Bronchial epithelial cell (primary cell): ENCODE data around the gene SCAMP3. TPM values are rescaled to one million over a fixed set of nuclear protein-coding genes. Genes with fewer than 3 reads are reported as not detected.

Source experiments
- DNase-seq: peaks from one replicate; pipeline ENCODE4 v3.0.0-alpha.2; 2010; ENCODE audit warnings: low read depth
- FAIRE-seq: peaks from 2 replicates; lab custom pipeline; 2011; peaks lifted over from hg19 to GRCh38; lab: Jason Lieb, UNC
- H3K27me3 ChIP-seq: 2 replicates; pipeline ENCODE4 v1.5.1; 2011; ENCODE audit warnings: low read length; ENCODE audit not compliant: control insufficient read depth, insufficient read depth
- H3K36me3 ChIP-seq: 2 replicates; pipeline ENCODE4 v1.5.1; 2011; ENCODE audit warnings: low read length; ENCODE audit not compliant: control insufficient read depth, insufficient read depth
- H3K4me3 ChIP-seq: 2 replicates; pipeline ENCODE4 v1.5.1; 2011; ENCODE audit warnings: mild to moderate bottlenecking, low read depth, low read length, control low read depth
- CTCF ChIP-seq: IDR thresholded peaks from 2 replicates; pipeline ENCODE4 v1.5.1; 2011; ENCODE audit warnings: mild to moderate bottlenecking, moderate library complexity, low read length, control low read depth, inconsistent platforms; ENCODE audit not compliant: insufficient read depth, severe bottlenecking
- total RNA-seq: library from RNA; depleted of rRNA; stranded (reverse); fragments of >200 nt; gene quantifications from 2 replicates; pipeline ENCODE4 v1.2.1, GENCODE V29; 2014

Gene SCAMP3
- total RNA-seq, 1 donor from 2014 or later: 23.4 TPM

DNA sequence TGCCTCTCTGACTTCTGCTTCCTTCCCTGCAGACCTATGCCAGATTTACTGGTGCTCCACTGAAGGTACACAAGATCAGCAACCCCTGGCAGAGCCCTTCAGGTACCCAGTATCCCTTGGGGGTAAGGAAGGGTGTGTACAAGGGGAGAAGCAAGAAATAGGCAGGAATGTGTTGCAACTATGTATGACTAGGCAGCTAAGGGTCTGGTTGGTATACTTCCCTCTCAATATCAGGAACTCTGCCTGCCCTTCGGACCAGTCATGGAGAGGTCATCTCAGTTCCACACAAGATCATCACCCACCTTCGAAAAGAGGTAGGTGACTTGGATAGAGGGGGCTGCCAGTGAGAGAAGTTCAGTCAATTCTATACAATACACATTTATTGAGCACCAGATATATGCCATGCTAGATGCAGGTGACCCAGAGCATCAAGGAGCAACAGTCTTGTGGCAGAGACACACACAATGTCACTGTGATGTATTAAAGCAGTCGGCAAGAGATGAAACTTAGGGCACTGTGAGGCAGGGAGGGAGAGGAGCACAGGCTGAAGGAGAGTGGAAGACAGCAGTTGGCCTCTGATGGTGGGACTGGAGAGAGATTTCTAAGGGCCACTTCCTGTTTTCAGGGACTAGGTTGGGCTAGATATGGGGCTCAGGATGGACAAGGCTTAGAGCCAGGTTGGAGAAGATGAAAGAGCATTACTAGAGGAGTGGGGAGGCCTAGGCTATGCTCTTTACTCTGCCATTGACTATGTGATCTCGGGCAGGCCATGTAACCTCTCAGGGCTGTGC is 51.7 kb downstream of the SCAMP3 start:
- FAIRE-seq (peak; percentile 13), DNase-seq (no peak)
- Histone ChIP-seq H3K36me3 (peaks cover 7% of the 10 kb centered on the region), H3K27me3 (no peaks in the 10 kb centered on the region), H3K4me3 (no peak overlapping the region)
- TF ChIP-seq CTCF: no peak

DNA sequence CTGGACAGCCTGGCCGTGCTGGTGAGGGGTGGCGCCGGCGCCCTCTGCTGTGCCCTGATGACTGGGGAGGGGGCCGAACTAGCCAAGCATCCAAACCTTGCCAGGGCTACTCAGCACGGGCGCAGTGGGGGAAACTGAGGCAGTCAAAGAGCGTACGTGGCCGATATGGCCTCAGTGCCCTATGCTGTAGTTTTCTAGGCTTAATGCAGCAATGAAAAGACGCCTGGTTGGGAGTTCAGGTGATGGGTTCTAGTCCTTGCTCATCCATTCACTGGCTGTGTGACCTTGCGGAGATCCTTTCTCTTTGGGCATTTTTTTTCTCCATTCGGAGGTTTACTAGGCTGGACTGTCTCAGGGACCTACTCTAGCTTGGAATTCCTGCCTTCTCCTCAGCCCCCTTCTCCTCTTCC is 52.8 kb downstream of the SCAMP3 start:
- no peak for FAIRE-seq
- TF ChIP-seq CTCF: no peak
- H3K27me3 ChIP-seq: no peaks in the 10 kb centered on the region
- no peak for DNase-seq
- H3K4me3 ChIP-seq: peak overlapping the region; percentile 90
- peaks cover 7% of the 10 kb centered on the region for H3K36me3 ChIP-seq

DNA sequence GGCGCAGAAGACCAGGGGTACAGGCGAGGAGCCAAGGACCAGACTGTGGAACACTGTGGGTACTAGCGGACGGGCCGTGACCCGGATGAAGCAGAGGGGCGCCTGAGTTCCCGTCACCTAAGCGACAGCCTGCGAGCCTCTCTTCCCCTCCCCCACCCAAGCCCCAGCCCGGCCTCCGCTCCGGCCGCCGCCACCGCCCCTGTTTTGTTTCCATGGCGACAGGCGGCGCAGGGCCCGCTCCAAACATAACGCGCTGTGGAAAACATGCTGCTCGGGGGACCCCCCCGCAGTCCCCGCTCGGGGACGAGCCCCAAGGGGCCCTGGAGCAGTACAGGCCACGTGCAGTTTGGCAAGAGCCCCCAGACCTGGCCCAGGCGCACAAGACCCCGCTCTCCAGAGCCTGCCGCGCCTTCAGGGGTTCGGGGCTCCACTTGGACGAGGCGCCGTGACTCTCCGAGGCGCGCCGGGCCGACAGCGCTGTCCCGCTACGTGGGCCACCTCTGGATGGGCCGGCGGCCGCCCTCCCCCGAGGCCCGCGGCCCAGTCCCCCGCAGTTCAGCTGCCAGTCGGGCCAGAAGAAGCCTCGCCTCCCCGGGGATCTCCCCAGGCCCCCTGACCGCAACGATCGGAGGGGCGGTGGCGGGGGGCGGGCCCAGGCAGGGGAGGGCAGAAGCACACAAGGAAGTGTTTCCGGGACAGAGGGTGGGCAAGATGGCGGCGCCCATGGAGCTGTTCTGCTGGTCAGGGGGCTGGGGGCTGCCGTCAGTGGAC is 53.4 kb downstream of the SCAMP3 start, which contains the start of gene MTX1:
Gene MTX1 (plus strand): TSS at position 155 of the 771 bp plus-strand sequence. CDS start 110 bp downstream, at position 265.
- DNase-seq (peak; percentile 45), FAIRE-seq (no peak)
- Histone ChIP-seq H3K4me3 (peak within 1 kb of the TSS; percentile 90), H3K36me3 (peaks cover 7% of the 10 kb centered on the region), H3K27me3 (no peaks in the 10 kb centered on the region)
- no peak for TF ChIP-seq CTCF

DNA sequence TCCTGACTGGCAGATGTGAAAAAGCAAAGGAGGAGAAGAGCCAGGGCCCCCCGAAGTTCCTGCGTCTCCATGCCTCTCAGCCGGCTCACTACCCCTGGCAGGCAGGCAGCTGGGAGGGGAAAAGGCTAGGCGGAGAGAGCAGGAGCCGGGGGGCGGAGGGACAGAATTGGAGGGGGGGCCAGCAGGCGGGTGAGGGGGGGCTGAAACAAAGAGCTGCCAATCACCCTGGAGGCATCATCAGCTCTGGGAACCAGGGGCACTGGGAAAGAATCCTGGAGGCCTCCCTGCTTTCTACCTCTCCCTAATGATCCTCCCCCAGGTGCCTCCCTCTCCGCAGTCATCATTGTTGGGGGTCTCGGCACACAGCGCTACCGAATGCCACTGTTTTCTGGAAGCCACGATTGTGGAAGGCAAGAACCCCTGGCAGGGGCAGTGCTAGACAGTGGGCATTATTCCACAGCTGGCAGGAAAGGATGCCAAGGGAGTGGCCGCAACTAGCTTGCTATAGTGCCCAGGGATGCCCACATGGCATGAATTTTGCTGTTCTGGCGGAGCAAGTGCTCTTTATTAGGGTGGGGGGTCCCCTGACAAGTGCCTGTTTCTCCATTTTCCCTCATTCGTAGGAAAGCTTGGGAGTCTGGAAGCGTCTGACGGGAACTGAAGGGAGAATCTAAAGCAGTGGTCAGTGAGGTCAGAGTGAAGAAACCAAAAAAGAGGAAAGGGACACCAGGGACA is 54.2 kb downstream of the SCAMP3 start, which contains the start of gene THBS3:
Gene THBS3 (minus strand): TSS at position 92 of the 735 bp plus-strand sequence. CDS start 21 bp downstream, at position 71.
- H3K27me3 ChIP-seq: no peaks in the 10 kb centered on the region
- H3K4me3 ChIP-seq: peak within 1 kb of the TSS; percentile 90
- TF ChIP-seq CTCF: no peak
- no peak for DNase-seq
- no peak for FAIRE-seq
- peaks cover 7% of the 10 kb centered on the region for H3K36me3 ChIP-seq

- H3K27me3 ChIP-seq: no peaks in the 10 kb centered on the region
- H3K36me3 ChIP-seq: peaks cover 6% of the 10 kb centered on the region
- H3K4me3 ChIP-seq: no peak overlapping the region
- TF ChIP-seq CTCF: peak; percentile 94
- FAIRE-seq (peak; percentile 93), DNase-seq (peak; percentile 76)
Measured at GRCh38 chr1:155206891-155207805, 55.0 kb downstream of the SCAMP3 start.
